Naive thymus-derived CD4-positive, alpha-beta T cell (primary cell): Measurements from ENCODE around the gene RRAGB. TPM values are rescaled to one million over a fixed set of nuclear protein-coding genes. Genes with fewer than 3 reads are reported as not detected.
"Not testable (repeated sequence)": the region's sequence is repeated elsewhere in the genome, so short reads cannot be mapped to it uniquely, and the experiment has no call there.

Source experiments
- ATAC-seq: fragments of 150-1000 bp; cut with Tn5 transposase; 2 replicates; pipeline ENCODE4 v1.10.0; 2021; ENCODE audit warnings: mild to moderate bottlenecking, moderate library complexity
- CTCF ChIA-PET: fragments of 350-600 bp; sonication (Branson Sonifier 250); formaldehyde crosslinking; loops from one replicate; lab custom pipeline; 2021; ENCODE audit warnings: antibody characterized with exemption; lab: Charles Lee
- POLR2A ChIA-PET: fragments of 350-600 bp; sonication (Branson Sonifier 250); formaldehyde crosslinking; loops from one replicate; lab custom pipeline; 2021; ENCODE audit warnings: antibody characterized with exemption, inconsistent platforms; lab: Charles Lee
- DNase-seq, 9 donors: peaks; one replicate each; pipeline versions ENCODE4 v3.0.0 to v3.0.0-alpha.2; 2020 to 2022; ENCODE audit warnings: mixed read lengths in 1 of 9
- H3K27ac ChIP-seq: one replicate; pipeline ENCODE4 v1.7.0; 2013; ENCODE audit warnings: mild to moderate bottlenecking, low read depth, low read length, moderate library complexity
- H3K27me3 ChIP-seq, 2 donors: one replicate each; pipeline ENCODE4 v1.7.0; 2013; ENCODE audit warnings: low read length in 2 of 2, mild to moderate bottlenecking in 2 of 2, moderate library complexity in 2 of 2; ENCODE audit not compliant: control insufficient read depth in 2 of 2, insufficient read depth in 2 of 2
- H3K36me3 ChIP-seq, 3 experiments: 1 replicate in 2 of 3; 2 replicates in 1 of 3; pipeline ENCODE4 v1.7.0; 2013; ENCODE audit warnings: low read length in 3 of 3, mild to moderate bottlenecking in 3 of 3, moderate library complexity in 1 of 3; ENCODE audit not compliant: insufficient read depth in 3 of 3, control insufficient read depth in 2 of 3
- H3K4me1 ChIP-seq, 2 donors: one replicate each; pipeline ENCODE4 v1.7.0; 2013; ENCODE audit warnings: low read length in 2 of 2, mild to moderate bottlenecking in 2 of 2, moderate library complexity in 1 of 2; ENCODE audit not compliant: control insufficient read depth in 2 of 2, insufficient read depth in 2 of 2
- H3K4me3 ChIP-seq: 2 replicates; pipeline ENCODE4 v1.7.0; 2013; ENCODE audit warnings: mild to moderate bottlenecking, low read length
- H3K9me3 ChIP-seq, 3 experiments: 1 replicate in 2 of 3; 2 replicates in 1 of 3; pipeline ENCODE4 v1.7.0; 2013; ENCODE audit warnings: low read length in 3 of 3; ENCODE audit not compliant: control insufficient read depth in 2 of 3
- H3K27ac Mint-ChIP-seq, 9 donors: one replicate each; pipeline ENCODE4 v1.8.0; 2020 to 2022; ENCODE audit warnings: mixed read lengths in 9 of 9, mild to moderate bottlenecking in 8 of 9, moderate library complexity in 5 of 9, inconsistent platforms in 2 of 9
- H3K27me3 Mint-ChIP-seq, 5 donors: one replicate each; pipeline ENCODE4 v1.8.0; 2021 to 2022; ENCODE audit warnings: mixed read lengths in 5 of 5, mild to moderate bottlenecking in 1 of 5
- H3K36me3 Mint-ChIP-seq, 5 donors: one replicate each; pipeline ENCODE4 v1.8.0; 2020 to 2022; ENCODE audit warnings: mixed read lengths in 5 of 5, mild to moderate bottlenecking in 3 of 5, inconsistent platforms in 1 of 5
- H3K4me1 Mint-ChIP-seq, 7 donors: one replicate each; pipeline ENCODE4 v1.8.0; 2020 to 2022; ENCODE audit warnings: mixed read lengths in 7 of 7, mild to moderate bottlenecking in 3 of 7, inconsistent platforms in 1 of 7
- H3K4me3 Mint-ChIP-seq, 10 donors: one replicate each; pipeline ENCODE4 v1.8.0; 2020 to 2022; ENCODE audit warnings: mild to moderate bottlenecking in 10 of 10, mixed read lengths in 10 of 10, moderate library complexity in 6 of 10, inconsistent platforms in 2 of 10
- H3K9me3 Mint-ChIP-seq, 11 donors: one replicate each; pipeline ENCODE4 v1.8.0; 2020 to 2022; ENCODE audit warnings: mixed read lengths in 11 of 11, mild to moderate bottlenecking in 4 of 11, inconsistent platforms in 1 of 11, moderate library complexity in 1 of 11
- intact Hi-C, 2 donors: fragments of 100-400 bp; cut with micrococcal nuclease; formaldehyde crosslinking; loops; one replicate each; pipeline ENCODE4 v1.15.1; 2023
- polyA plus RNA-seq, 2 donors: library from polyadenylated mRNA; unstranded; fragments of 300-500 nt; fragmentation: Illumina TruSeq; gene quantifications; one replicate each; pipeline ENCODE4 v1.2.3, GENCODE V29; 2021
- total RNA-seq, 6 experiments: library from RNA in 5 of 6; stranded (reverse) in 5 of 6; gene quantifications; 1 replicate in 5 of 6; 2 replicates in 1 of 6; pipeline ENCODE4 v1.2.3 and lab custom pipeline; 2021 to 2026

The RRAGB gene
- 10 to 100 TPM; 11.9 to 15.9 (median 12.9) TPM for total RNA-seq
- polyA plus RNA-seq: 10 to 100 TPM; 14.3 to 19.7 TPM
- total RNA-seq (lab: John Stamatoyannopoulos, UW): 25.7 reads per million, percentile 56 among the genes with 10 or more reads in this experiment

GRCh38 chrX:55717521-55718497 is at the start of gene RRAGB:
Gene RRAGB (plus strand): TSS chrX:55717749. CDS start chrX:55718328, 579 bp downstream.
- CTCF ChIA-PET: interaction anchor here (0.6 to 1.4 kb wide), 6 partner anchors 20 to 674 kb away, joined by 3 to 6 read pairs (median 4); partner anchors contain the start of gene USP51

GRCh38 chrX:55668084-55668483 is 49.5 kb upstream of the RRAGB start:
- Histone ChIP-seq H3K9me3 (no peaks in the 10 kb centered on the region), H3K36me3 (no peaks in the 10 kb centered on the region), H3K4me3 (no peak overlapping the region), H3K27me3 (no peaks in the 10 kb centered on the region), H3K27ac (no peak overlapping the region), H3K4me1 (no peaks in the 10 kb centered on the region)
- Mint-ChIP-seq H3K27me3 (no peaks in the 10 kb centered on the region), H3K9me3 (peaks cover 0 to 57% (median 13%) of the 10 kb centered on the region in 11 donors), H3K36me3 (peaks cover 0 to 1% (median 0%) of the 10 kb centered on the region in 5 donors), H3K4me3 (no peak overlapping the region), H3K27ac (no peak overlapping the region), H3K4me1 (peaks cover 0 to 5% (median 0%) of the 10 kb centered on the region in 7 donors)
- DNase-seq (no peak), ATAC-seq (no peak)
- ChIA-PET CTCF (no interaction called here), POLR2A (no interaction called here)
- intact Hi-C loops: no loop called here

More at GRCh38 chrX:55717521-55718497, at the start of gene RRAGB:
- ATAC-seq: peak; percentile 99
- Mint-ChIP-seq H3K4me3 (peak within 1 kb of the TSS; percentile 78 to 96 (median 88)), H3K27ac (peak within 1 kb of the TSS; percentile 82 to 95 (median 90)), H3K27me3 (no peaks in the 10 kb centered on the region), H3K9me3 (no peaks in the 10 kb centered on the region), H3K36me3 (peaks cover 5 to 14% (median 11%) of the 10 kb centered on the region in 5 donors), H3K4me1 (peaks cover 23 to 53% (median 37%) of the 10 kb centered on the region in 7 donors)
- Histone ChIP-seq H3K9me3 (no peaks in the 10 kb centered on the region), H3K4me1 (peaks cover 13 to 16% of the 10 kb centered on the region in 2 donors), H3K36me3 (peaks cover 0 to 13% (median 0%) of the 10 kb centered on the region in 3 experiments), H3K27me3 (no peaks in the 10 kb centered on the region), H3K4me3 (peak within 1 kb of the TSS; percentile 88), H3K27ac (peak within 1 kb of the TSS; percentile 86)
- DNase-seq: peak; percentile 67 to 92 (median 88)
- POLR2A ChIA-PET: interaction anchor here (0.7 to 1.6 kb wide), 7 partner anchors 10 to 556 kb away, joined by 3 to 28 read pairs (median 8); partner anchors contain the start of gene MAGEH1
- intact Hi-C loops: loop anchor here (1.0 to 10.0 kb wide), 21 partner anchors 23 to 1676 kb away; partner anchors contain the start of genes PHF8 (in 2 of the 2), APEX2 (in 1 of the 2), FAAH2 (in 1 of the 2) and FAM120C (in 1 of the 2)

- H3K4me1 ChIP-seq, H3K36me3 Mint-ChIP-seq, H3K9me3 ChIP-seq, H3K27ac ChIP-seq, POLR2A ChIA-PET, H3K27me3 Mint-ChIP-seq, intact Hi-C loops, ATAC-seq, H3K4me3 ChIP-seq, H3K36me3 ChIP-seq, H3K27me3 ChIP-seq: not testable (repeated sequence)
- Mint-ChIP-seq H3K27ac (peak overlapping the region in 1 of 9 donors; percentile 62), H3K4me3 (peak overlapping the region in 5 of 10 donors; percentile 23 to 51 (median 42)), H3K9me3 (peaks cover 0 to 38% (median 10%) of the 10 kb centered on the region in 11 donors), H3K4me1 (peaks cover 4 to 24% (median 14%) of the 10 kb centered on the region in 7 donors)
- CTCF ChIA-PET: interaction anchor here (1.6 kb wide), 1 partner anchor 29 kb away, joined by 4 read pairs; the partner anchor contains the start of gene RRAGB
- DNase-seq: peak in 3 of 9 donors; percentile 3 to 42 (median 31)
These were observed 29.0 kb upstream of the RRAGB start for GRCh38 chrX:55688579-55688978.

GRCh38 chrX:55695227-55696018 is 22.1 kb upstream of the RRAGB start:
- CTCF ChIA-PET: no interaction called here
- Mint-ChIP-seq H3K4me1 (peaks cover 11 to 58% (median 49%) of the 10 kb centered on the region in 7 donors), H3K27ac (peak overlapping the region in 8 of 9 donors; percentile 45 to 89 (median 76)), H3K36me3 (peaks cover 0 to 5% (median 0%) of the 10 kb centered on the region in 5 donors), H3K27me3 (no peaks in the 10 kb centered on the region), H3K9me3 (peaks cover 0 to 9% (median 0%) of the 10 kb centered on the region in 11 donors), H3K4me3 (peak overlapping the region; percentile 30 to 84 (median 74))
- Histone ChIP-seq H3K27me3 (no peaks in the 10 kb centered on the region), H3K4me1 (peaks cover 0 to 24% of the 10 kb centered on the region in 2 donors), H3K9me3 (no peaks in the 10 kb centered on the region), H3K27ac (peak overlapping the region; percentile 3), H3K4me3 (no peak overlapping the region), H3K36me3 (no peaks in the 10 kb centered on the region)
- intact Hi-C loops: loop anchor here in 1 of 2 donors (1.0 kb wide), 1 partner anchor 22 kb away; the partner anchor contains the start of gene RRAGB
- ATAC-seq: peak; percentile 89
- POLR2A ChIA-PET: no interaction called here
- peak in 7 of 9 donors; percentile 44 to 74 (median 61) for DNase-seq

- H3K4me1 ChIP-seq: peaks cover 0 to 30% of the 10 kb centered on the region in 2 donors
- Mint-ChIP-seq H3K9me3 (peaks cover 0 to 3% (median 0%) of the 10 kb centered on the region in 11 donors), H3K4me1 (peaks cover 11 to 61% (median 50%) of the 10 kb centered on the region in 7 donors), H3K27me3 (no peaks in the 10 kb centered on the region), H3K36me3 (no peaks in the 10 kb centered on the region), H3K4me3 (no peak overlapping the region), H3K27ac (no peak overlapping the region)
- H3K4me3 ChIP-seq: no peak overlapping the region
- CTCF ChIA-PET: interaction anchor here (1.3 kb wide), 1 partner anchor 20 kb away, joined by 4 read pairs; the partner anchor contains the start of gene RRAGB
- no peak overlapping the region for H3K27ac ChIP-seq
- H3K9me3 ChIP-seq: no peaks in the 10 kb centered on the region
- ATAC-seq (no peak), DNase-seq (no peak)
- no peaks in the 10 kb centered on the region for H3K36me3 ChIP-seq
- H3K27me3 ChIP-seq: no peaks in the 10 kb centered on the region
- intact Hi-C loops: no loop called here
- POLR2A ChIA-PET: interaction anchor here (1.6 kb wide), 1 partner anchor 20 kb away, joined by 8 read pairs; the partner anchor contains the start of gene RRAGB
These were observed 20.2 kb upstream of the RRAGB start for GRCh38 chrX:55697381-55697780.
